GM19324 (cell line): Measurements from ENCODE around the gene KIF3A.

Source experiments
- ATAC-seq: cut with Tn5 transposase; IDR thresholded peaks from one replicate; pipeline ENCODE4 v1.9.1; 2021; ENCODE audit warnings: mild to moderate bottlenecking, moderate library complexity; ENCODE audit not compliant: unreplicated experiment, low FRiP score

The KIF3A gene

GRCh38 chr5:132647473-132647872 is 89.9 kb downstream of the KIF3A start:
- ATAC-seq: no peak

- ATAC-seq: no peak
These were observed 90.6 kb downstream of the KIF3A start for GRCh38 chr5:132646583-132647266.

GRCh38 chr5:132644177-132644576 is 93.2 kb downstream of the KIF3A start:
- ATAC-seq: no peak
